OCI-LY3 (cell line): ENCODE data around the gene GCK.

Experiments used
- CTCF ChIP-seq: fragments of 200-600, 300-600 bp; sonication (generic); IDR thresholded peaks from 2 replicates; pipeline ENCODE4 v1.5.1; 2014; ENCODE audit warnings: antibody characterized with exemption, low read length, low read depth
- EZH2phosphoT487 ChIP-seq: fragments of 200-600 bp; shearing (Covaris generic); IDR thresholded peaks from 2 replicates; pipeline ENCODE4 v1.6.1; 2018; ENCODE audit warnings: antibody characterized with exemption, mixed run types, low read depth

GRCh38 chr7:44197474-44197873, 8.2 kb upstream of the GCK start:
- TF ChIP-seq CTCF (no peak), EZH2phosphoT487 (no peak)
